H1 (cell line): ENCODE data around the gene RASL10B. TPM values are rescaled to one million over a fixed set of nuclear protein-coding genes. Genes with fewer than 3 reads are reported as not detected.

Experiments
- CTCF ChIA-PET: fragments of 300-600 bp; sonication (Branson Sonifier 250); formaldehyde crosslinking; loops from one replicate; lab custom pipeline; 2021; ENCODE audit not compliant: partially characterized antibody; lab: Charles Lee
- POLR2A ChIA-PET: fragments of 300-600 bp; sonication (Branson Sonifier 250); formaldehyde crosslinking; loops from one replicate; lab custom pipeline; 2021; ENCODE audit warnings: inconsistent platforms; ENCODE audit not compliant: partially characterized antibody; lab: Charles Lee
- DNase-seq, 2 experiments: peaks; one replicate each; pipeline versions ENCODE4 v3.0.0 to v3.0.0-alpha.2; 2010 to 2022; ENCODE audit warnings: low spot score in 2 of 2, low read depth in 1 of 2, mixed read lengths in 1 of 2
- FAIRE-seq: peaks from 2 replicates; lab custom pipeline; 2011; peaks lifted over from hg19 to GRCh38; lab: Jason Lieb, UNC
- H2AFZ ChIP-seq: 2 replicates; pipeline ENCODE4 v1.8.1; 2012; ENCODE audit warnings: low read length, inconsistent platforms
- H2AK5ac ChIP-seq: 2 replicates; pipeline ENCODE4 v1.6.1; 2013; ENCODE audit warnings: low read depth, low read length
- H2BK120ac ChIP-seq: replicated peaks from 2 replicates; pipeline ENCODE3; 2013; ENCODE audit warnings: low read depth, low read length, inconsistent platforms
- H2BK12ac ChIP-seq: 2 replicates; pipeline ENCODE4 v1.6.1; 2013; ENCODE audit warnings: low read depth, low read length
- H2BK15ac ChIP-seq: 2 replicates; pipeline ENCODE4 v1.6.1; 2013; ENCODE audit warnings: low read length
- H2BK20ac ChIP-seq: 2 replicates; pipeline ENCODE4 v1.6.1; 2013; ENCODE audit warnings: low read length
- H2BK5ac ChIP-seq: 2 replicates; pipeline ENCODE4 v1.6.1; 2013; ENCODE audit warnings: low read depth, low read length
- H3K14ac ChIP-seq: 2 replicates; pipeline ENCODE4 v1.6.1; 2013; ENCODE audit warnings: inconsistent platforms; ENCODE audit not compliant: insufficient read length
- H3K18ac ChIP-seq: 2 replicates; pipeline ENCODE4 v1.6.1; 2013; ENCODE audit warnings: low read length; ENCODE audit errors: extremely low read depth
- H3K23ac ChIP-seq: 2 replicates; pipeline ENCODE4 v1.6.1; 2013; ENCODE audit warnings: inconsistent platforms; ENCODE audit not compliant: insufficient read length
- H3K23me2 ChIP-seq: 2 replicates; pipeline ENCODE4 v1.6.1; 2013; ENCODE audit warnings: low read depth, low read length
- H3K27ac ChIP-seq: 2 replicates; pipeline ENCODE4 v1.6.1; 2011; ENCODE audit warnings: low read depth, low read length, inconsistent platforms
- H3K27me3 ChIP-seq, 4 experiments: replicated peaks in 1 of 4; 1 replicate in 1 of 4; 2 replicates in 3 of 4; pipeline versions ENCODE4 v1.6.1 to v1.8.1; 2011 to 2013; ENCODE audit warnings: low read length in 3 of 4, mild to moderate bottlenecking in 3 of 4, inconsistent platforms in 2 of 4, mixed read lengths in 2 of 4, moderate library complexity in 1 of 4; ENCODE audit not compliant: control insufficient read depth in 3 of 4, insufficient read depth in 3 of 4; ENCODE audit errors: extremely low read depth in 1 of 4
- H3K36me3 ChIP-seq, 4 experiments: 2 replicates each; pipeline versions ENCODE4 v1.6.1 to v1.8.1; 2011 to 2013; ENCODE audit warnings: mild to moderate bottlenecking in 4 of 4, low read length in 3 of 4, moderate library complexity in 2 of 4, control low read depth in 1 of 4, inconsistent platforms in 1 of 4; ENCODE audit not compliant: insufficient read depth in 4 of 4, control insufficient read depth in 2 of 4
- H3K4ac ChIP-seq: replicated peaks from 2 replicates; pipeline ENCODE3; 2013; ENCODE audit warnings: low read length, low read depth, mixed read lengths, inconsistent platforms; ENCODE audit not compliant: insufficient read length
- H3K4me1 ChIP-seq, 4 experiments: replicated peaks in 1 of 4; 1 replicate in 1 of 4; 2 replicates in 3 of 4; pipeline versions ENCODE4 v1.6.1 to v1.8.1; 2011 to 2013; ENCODE audit warnings: low read length in 3 of 4, inconsistent platforms in 2 of 4, mixed read lengths in 1 of 4; ENCODE audit not compliant: insufficient read depth in 4 of 4, control insufficient read depth in 3 of 4
- H3K4me2 ChIP-seq, 2 experiments: 2 replicates each; pipeline versions ENCODE4 v1.6.1 to v1.8.1; 2011 to 2013; ENCODE audit warnings: low read depth in 2 of 2, low read length in 2 of 2, control low read depth in 1 of 2, inconsistent platforms in 1 of 2, mild to moderate bottlenecking in 1 of 2; ENCODE audit not compliant: insufficient read depth in 1 of 2
- H3K4me3 ChIP-seq, 4 experiments: fragments of 200-600, 300-600 bp in 1 of 4; sonication (generic), shearing (Covaris generic), sonication (Bioruptor Twin) in 1 of 4; 2 replicates each; pipeline versions ENCODE4 v1.5.1 to v1.8.1; 2011 to 2016; ENCODE audit warnings: low read length in 4 of 4, low read depth in 3 of 4, control low read depth in 2 of 4, inconsistent platforms in 2 of 4, mild to moderate bottlenecking in 2 of 4, mixed read lengths in 1 of 4, moderate library complexity in 1 of 4; ENCODE audit not compliant: insufficient read depth in 2 of 4; ENCODE audit errors: extremely low read depth in 1 of 4
- H3K56ac ChIP-seq: replicated peaks from 2 replicates; pipeline ENCODE3; 2013; ENCODE audit warnings: low read depth, mild to moderate bottlenecking, mixed read lengths, low read length, inconsistent platforms; ENCODE audit not compliant: insufficient read length
- H3K79me1 ChIP-seq: 2 replicates; pipeline ENCODE4 v1.6.1; 2013; ENCODE audit warnings: low read depth, low read length, control low read depth
- H3K79me2 ChIP-seq, 2 experiments: 2 replicates each; pipeline versions ENCODE4 v1.6.1 to v1.8.1; 2012 to 2013; ENCODE audit warnings: low read length in 2 of 2, mild to moderate bottlenecking in 2 of 2, inconsistent platforms in 1 of 2; ENCODE audit not compliant: insufficient read depth in 2 of 2, control insufficient read depth in 1 of 2
- H3K9ac ChIP-seq, 4 experiments: replicated peaks in 1 of 4; 1 replicate in 1 of 4; 2 replicates in 3 of 4; pipeline versions ENCODE4 v1.6.1 to v1.8.1; 2011 to 2013; ENCODE audit warnings: low read depth in 3 of 4, low read length in 3 of 4, control low read depth in 2 of 4, mild to moderate bottlenecking in 2 of 4, moderate library complexity in 2 of 4, inconsistent platforms in 1 of 4; ENCODE audit errors: extremely low read depth in 1 of 4
- H3K9me3 ChIP-seq, 2 experiments: 2 replicates each; pipeline versions ENCODE4 v1.6.1 to v1.8.1; 2012 to 2013; ENCODE audit warnings: mild to moderate bottlenecking in 2 of 2, moderate library complexity in 2 of 2, control low read depth in 1 of 2, inconsistent platforms in 1 of 2, low read depth in 1 of 2, low read length in 1 of 2, mixed read lengths in 1 of 2; ENCODE audit not compliant: insufficient read depth in 2 of 2
- H4K20me1 ChIP-seq, 2 experiments: replicated peaks in 1 of 2; 2 replicates each; pipeline versions ENCODE3 to v1.8.1; 2011 to 2013; ENCODE audit warnings: inconsistent platforms in 2 of 2, low read length in 2 of 2, mild to moderate bottlenecking in 1 of 2; ENCODE audit not compliant: insufficient read depth in 2 of 2, control insufficient read depth in 1 of 2
- H4K5ac ChIP-seq: 2 replicates; pipeline ENCODE4 v1.6.1; 2013; ENCODE audit warnings: low read length, low read depth, mixed read lengths, inconsistent platforms; ENCODE audit not compliant: insufficient read length
- H4K8ac ChIP-seq: 2 replicates; pipeline ENCODE4 v1.8.0; 2013; ENCODE audit warnings: mild to moderate bottlenecking, moderate library complexity, low read length, inconsistent platforms; ENCODE audit not compliant: insufficient read depth; ENCODE audit errors: extremely low read depth
- H4K91ac ChIP-seq: replicated peaks from 2 replicates; pipeline ENCODE3; 2013; ENCODE audit warnings: low read length, mixed read lengths, inconsistent platforms; ENCODE audit not compliant: insufficient read length
- ATF2 ChIP-seq: IDR thresholded peaks from 2 replicates; pipeline ENCODE4 v1.6.1; 2012; ENCODE audit warnings: low read length, inconsistent platforms
- CHD2 ChIP-seq: IDR thresholded peaks from 2 replicates; pipeline ENCODE4 v1.6.1; 2012; ENCODE audit warnings: low read length, improper control_type of control experiment
- EGR1 ChIP-seq: IDR thresholded peaks from 2 replicates; pipeline ENCODE4 v1.6.1; 2011; ENCODE audit warnings: low read depth, low read length, borderline replicate concordance
- FOSL1 ChIP-seq: IDR thresholded peaks from 2 replicates; pipeline ENCODE4 v1.6.1; 2011; ENCODE audit warnings: mild to moderate bottlenecking, low read depth, low read length, moderate library complexity; ENCODE audit not compliant: insufficient read depth
- GABPA ChIP-seq: IDR thresholded peaks from 2 replicates; pipeline ENCODE4 v1.6.1; 2011; ENCODE audit warnings: mild to moderate bottlenecking, low read length, moderate library complexity, borderline replicate concordance; ENCODE audit not compliant: insufficient read depth
- JUN ChIP-seq: IDR thresholded peaks from 2 replicates; pipeline ENCODE4 v1.6.1; 2011; ENCODE audit warnings: low read depth, mild to moderate bottlenecking, improper control_type of control experiment, low read length
- JUND ChIP-seq: IDR thresholded peaks from 2 replicates; pipeline ENCODE4 v1.6.1; 2011; ENCODE audit warnings: mild to moderate bottlenecking, improper control_type of control experiment, low read length
- MAX ChIP-seq: IDR thresholded peaks from 2 replicates; pipeline ENCODE4 v1.6.1; 2012; ENCODE audit warnings: inconsistent platforms
- POLR2AphosphoS5 ChIP-seq: IDR thresholded peaks from 2 replicates; pipeline ENCODE4 v1.6.1; 2011; ENCODE audit warnings: low read depth, low read length
- SIRT6 ChIP-seq: IDR thresholded peaks from one replicate; pipeline ENCODE4 v1.7.1; 2012; ENCODE audit warnings: low read length, inconsistent platforms
- USF2 ChIP-seq: IDR thresholded peaks from 2 replicates; pipeline ENCODE4 v1.6.1; 2011; ENCODE audit warnings: low read length, improper control_type of control experiment
- WGBS, 2 experiments: shearing (Covaris generic) in 1 of 2; methylation state at CpG; one replicate each; pipeline versions ENCODE4 v1.1.6 to v1.1.7; 2013 to 2015; ENCODE audit warnings: low lambda C conversion rate in 2 of 2, mixed read lengths in 2 of 2, inconsistent platforms in 1 of 2, low coverage in 1 of 2, missing lambda C conversion rate in 1 of 2; ENCODE audit not compliant: insufficient replicate concordance in 2 of 2, insufficient coverage in 1 of 2, insufficient read length in 1 of 2; ENCODE audit errors: extremely low coverage in 1 of 2, missing lambda C conversion rate in 1 of 2; 5-methylcytosine and 5-hydroxymethylcytosine counted together
- polyA plus RNA-seq, 7 experiments: library from polyadenylated mRNA; depleted of rRNA in 3 of 7; stranded (reverse) in 5 of 7; unstranded in 2 of 7; fragments of >200 nt in 5 of 7; fragments of 200-250 nt in 2 of 7; gene quantifications; 1 replicate in 5 of 7; 2 replicates in 1 of 7; 4 replicates in 1 of 7; pipeline versions ENCODE4 v1.2.1 to v1.2.3, GENCODE V29; 2011 to 2013; ENCODE audit warnings: missing spikeins in 2 of 7, mixed read lengths in 2 of 7
- total RNA-seq: library from RNA; stranded (reverse); fragmentation: NEBNext Ultra II Directional; extraction: Animal tissue kit (Norgen Biotek cat#: 25700); gene quantifications from 2 replicates; pipeline ENCODE4 v1.2.1, GENCODE V29; 2021

RASL10B gene
- total and polyA plus RNA-seq, 2 of the 8 experiments (the other 6 are each of a cell fraction or from before 2014, with no cell fraction given), result 17.5 to 22.8 TPM

DNA sequence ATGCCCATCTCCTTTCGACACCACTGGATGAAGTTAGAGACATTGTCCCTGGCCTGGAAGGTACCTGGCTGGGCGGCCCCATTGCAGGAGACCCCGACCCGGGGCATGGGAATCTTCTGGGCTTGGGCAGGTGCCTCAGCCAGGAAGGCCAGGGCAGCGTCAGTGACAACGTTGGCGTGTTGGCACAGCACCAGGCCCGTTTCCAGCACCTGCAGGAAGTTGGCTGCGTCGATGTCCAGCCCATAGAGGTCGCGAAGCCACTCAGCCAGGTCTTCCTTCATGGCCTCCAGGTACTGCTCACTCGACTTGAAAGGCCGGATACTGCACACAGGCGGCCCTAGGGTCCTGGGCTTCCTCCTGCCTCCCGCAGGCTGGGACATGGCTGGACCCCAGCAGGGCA lies 21.0 kb downstream of the RASL10B start:
- Histone ChIP-seq H4K20me1 (no peaks in the 10 kb centered on the region), H3K79me2 (no peaks in the 10 kb centered on the region), H2BK15ac (no peak overlapping the region), H3K4me2 (no peak overlapping the region), H4K91ac (no peak overlapping the region), H3K9me3 (no peaks in the 10 kb centered on the region), H3K14ac (no peak overlapping the region), H3K56ac (no peak overlapping the region), H2AFZ (0 out of 2 replicates have a peak overlapping the region, but pooled peaks have one; percentile 90), H2BK20ac (no peak overlapping the region), H3K27me3 (peaks cover 2 to 19% (median 12%) of the 10 kb centered on the region in 4 experiments; a peak in 6 of 7 replicates), H2BK120ac (no peak overlapping the region), H3K23me2 (no peaks in the 10 kb centered on the region), H4K5ac (no peak overlapping the region), H3K9ac (no peak overlapping the region), H3K23ac (no peak overlapping the region), H3K36me3 (no peaks in the 10 kb centered on the region), H4K8ac (no peak overlapping the region), H3K4me1 (peaks cover 0 to 12% (median 5%) of the 10 kb centered on the region in 4 experiments; a peak in 5 of 7 replicates), H3K18ac (no peak overlapping the region), H2AK5ac (no peak overlapping the region), H3K27ac (no peak overlapping the region), H3K4me3 (no peak overlapping the region), H3K4ac (no peak overlapping the region), H2BK5ac (no peak overlapping the region), H2BK12ac (peak overlapping the region; percentile 68; the same call in 1 of the 2 replicates), H3K79me1 (no peaks in the 10 kb centered on the region)
- WGBS, 2 experiments, result 92% methylated on average over 15 of the region's 16 CpGs; no CpG with 5 or more reads in 1 of the 2 experiments
- DNase-seq (no peak), FAIRE-seq (no peak)
- ChIA-PET CTCF (interaction anchor here (0.9 to 8.4 kb wide), 3 partner anchors 10 to 140 kb away, joined by 3 to 83 read pairs (median 3); partner anchors contain the start of gene C17orf50), POLR2A (interaction anchor here (0.8 to 1.2 kb wide), 2 partner anchors 11 to 56 kb away, joined by 4 to 5 read pairs; partner anchors contain the start of gene TAF15)
- TF ChIP-seq USF2, result no peak
- TF ChIP-seq MAX, result no peak
- TF ChIP-seq FOSL1, result no peak
- no peak for TF ChIP-seq EGR1
- no peak for TF ChIP-seq JUND
- no peak for TF ChIP-seq ATF2
- no peak for TF ChIP-seq GABPA
- TF ChIP-seq POLR2AphosphoS5, result no peak
- no peak for TF ChIP-seq SIRT6
- TF ChIP-seq JUN, result no peak
- no peak for TF ChIP-seq CHD2
